Measurements from ENCODE around the gene FEV.

Gene FEV

DNA sequence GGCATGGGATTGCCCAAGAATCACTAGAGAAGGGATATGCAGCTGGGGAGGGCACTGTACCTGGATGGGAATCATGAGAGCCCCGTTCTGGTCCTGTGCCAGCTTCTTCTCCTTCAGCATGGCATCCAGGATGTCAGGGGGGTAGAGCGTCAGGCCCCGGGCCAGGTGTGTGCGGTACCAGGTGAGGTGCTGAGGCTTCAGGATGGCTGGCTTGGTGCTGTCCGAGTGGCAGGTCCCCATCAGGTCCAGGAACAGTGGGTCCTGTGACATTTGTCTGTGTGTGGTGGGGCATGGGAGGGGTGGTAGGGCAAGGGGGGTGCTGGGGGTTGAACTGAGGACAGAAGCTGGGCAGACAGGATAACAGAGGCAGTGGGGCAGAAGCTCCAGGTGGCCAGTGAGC is 43.2 kb upstream of the FEV start:
- TF ChIP-seq, protein P1, sequence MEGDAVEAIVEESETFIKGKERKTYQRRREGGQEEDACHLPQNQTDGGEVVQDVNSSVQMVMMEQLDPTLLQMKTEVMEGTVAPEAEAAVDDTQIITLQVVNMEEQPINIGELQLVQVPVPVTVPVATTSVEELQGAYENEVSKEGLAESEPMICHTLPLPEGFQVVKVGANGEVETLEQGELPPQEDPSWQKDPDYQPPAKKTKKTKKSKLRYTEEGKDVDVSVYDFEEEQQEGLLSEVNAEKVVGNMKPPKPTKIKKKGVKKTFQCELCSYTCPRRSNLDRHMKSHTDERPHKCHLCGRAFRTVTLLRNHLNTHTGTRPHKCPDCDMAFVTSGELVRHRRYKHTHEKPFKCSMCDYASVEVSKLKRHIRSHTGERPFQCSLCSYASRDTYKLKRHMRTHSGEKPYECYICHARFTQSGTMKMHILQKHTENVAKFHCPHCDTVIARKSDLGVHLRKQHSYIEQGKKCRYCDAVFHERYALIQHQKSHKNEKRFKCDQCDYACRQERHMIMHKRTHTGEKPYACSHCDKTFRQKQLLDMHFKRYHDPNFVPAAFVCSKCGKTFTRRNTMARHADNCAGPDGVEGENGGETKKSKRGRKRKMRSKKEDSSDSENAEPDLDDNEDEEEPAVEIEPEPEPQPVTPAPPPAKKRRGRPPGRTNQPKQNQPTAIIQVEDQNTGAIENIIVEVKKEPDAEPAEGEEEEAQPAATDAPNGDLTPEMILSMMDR (conservative IDR thresholded peaks at IDR 0.05), result no peak
- H3K27ac ChIP-seq, result no peak overlapping the region

DNA sequence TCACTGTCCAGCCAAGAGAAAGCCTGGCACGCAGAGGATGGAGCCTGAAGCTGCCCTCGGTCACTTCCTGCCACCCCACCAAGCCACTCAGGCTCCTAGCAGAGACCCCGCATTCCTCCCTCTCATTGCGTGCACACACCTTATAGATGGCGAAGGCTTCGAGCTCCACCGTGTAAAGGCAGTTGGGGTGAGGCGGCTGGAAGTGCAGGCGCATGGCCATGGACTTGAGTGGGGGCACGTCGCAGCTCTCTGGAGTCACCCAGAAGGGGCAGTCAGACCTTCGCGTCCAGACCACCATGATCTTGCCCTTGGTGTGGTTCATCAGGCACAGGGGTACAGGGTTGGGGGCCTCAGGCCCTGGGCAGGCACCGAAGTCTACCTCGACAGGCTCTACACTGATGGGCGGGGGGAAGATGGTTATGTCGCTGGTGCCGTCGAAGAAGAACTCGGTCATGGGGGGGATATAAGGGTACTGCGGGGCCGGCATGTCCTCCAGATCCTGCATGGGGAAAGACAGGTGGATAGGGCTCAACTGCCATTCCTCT is 42.6 kb upstream of the FEV start:
- H3K27ac ChIP-seq, result no peak overlapping the region
- TF ChIP-seq, protein P1 (conservative IDR thresholded peaks at IDR 0.05), result no peak

DNA sequence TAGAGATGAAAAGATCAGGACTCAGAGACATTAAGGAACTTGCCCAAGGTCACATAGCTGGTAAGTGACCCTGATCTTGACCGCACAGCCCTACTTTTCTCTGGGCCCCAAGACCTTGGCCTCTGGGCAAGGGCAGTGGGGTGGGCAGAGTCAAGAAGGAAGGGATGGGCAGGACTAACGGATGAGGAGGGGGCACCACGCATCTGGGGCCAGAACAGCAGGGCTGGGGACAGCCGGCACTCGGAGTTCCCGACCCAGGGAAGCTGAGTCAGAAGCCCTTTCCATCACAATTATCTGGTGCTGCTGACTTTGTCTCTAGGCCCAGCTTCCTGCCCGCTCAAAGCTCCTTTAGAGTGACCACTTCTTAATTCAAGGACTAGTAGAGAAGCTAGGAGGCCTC is 42.0 kb upstream of the FEV start:
- TF ChIP-seq, protein P1 (conservative IDR thresholded peaks at IDR 0.05), result no peak
- H3K27ac ChIP-seq, result no peak overlapping the region

DNA sequence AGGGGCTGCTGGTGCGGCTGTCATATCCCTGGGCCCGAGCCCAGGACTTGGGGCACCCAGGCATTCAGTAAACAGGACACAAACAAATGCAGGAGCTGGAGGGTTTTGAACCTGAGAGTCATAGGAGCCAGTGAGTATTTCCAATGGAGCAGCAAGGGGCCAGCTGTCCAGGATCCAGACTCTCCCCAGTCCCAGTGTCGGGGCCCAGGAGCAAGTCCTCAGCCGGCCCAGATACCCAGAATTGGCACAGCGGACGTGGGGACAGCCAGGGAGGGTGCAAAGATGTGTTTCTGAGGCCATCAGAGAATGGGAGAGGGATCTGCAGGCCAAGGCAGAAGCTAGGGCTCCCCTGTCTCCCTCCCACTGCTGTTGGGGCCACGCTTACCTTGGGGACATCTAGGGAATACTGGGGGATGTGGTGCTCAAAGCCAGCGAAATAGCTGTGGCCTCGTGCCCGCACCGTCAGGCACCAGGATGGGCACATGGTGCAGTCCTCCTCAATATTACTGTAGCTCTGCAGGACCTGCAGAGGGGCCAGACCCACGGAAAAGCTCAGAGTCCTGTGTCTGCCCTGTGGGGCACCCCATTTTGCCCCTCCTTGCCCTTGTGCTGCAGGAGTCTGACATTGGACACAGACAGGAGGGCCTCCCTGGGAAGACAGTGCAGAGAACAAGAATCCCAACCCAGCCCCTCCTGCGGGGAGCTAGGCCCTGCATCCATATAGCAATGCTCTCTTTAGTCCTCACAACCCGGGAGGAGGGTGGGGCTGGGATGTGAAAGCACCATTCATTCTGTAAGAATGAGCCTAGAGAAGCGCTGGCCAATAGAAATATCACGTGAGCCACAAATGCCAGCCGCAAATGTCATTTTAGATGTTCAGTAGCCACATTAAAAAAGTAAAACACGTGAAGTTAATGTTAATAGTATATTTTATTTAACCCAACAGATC is 40.9 kb upstream of the FEV start:
- TF ChIP-seq, protein P1 (conservative IDR thresholded peaks at IDR 0.05), result no peak
- no peak overlapping the region for H3K27ac ChIP-seq

DNA sequence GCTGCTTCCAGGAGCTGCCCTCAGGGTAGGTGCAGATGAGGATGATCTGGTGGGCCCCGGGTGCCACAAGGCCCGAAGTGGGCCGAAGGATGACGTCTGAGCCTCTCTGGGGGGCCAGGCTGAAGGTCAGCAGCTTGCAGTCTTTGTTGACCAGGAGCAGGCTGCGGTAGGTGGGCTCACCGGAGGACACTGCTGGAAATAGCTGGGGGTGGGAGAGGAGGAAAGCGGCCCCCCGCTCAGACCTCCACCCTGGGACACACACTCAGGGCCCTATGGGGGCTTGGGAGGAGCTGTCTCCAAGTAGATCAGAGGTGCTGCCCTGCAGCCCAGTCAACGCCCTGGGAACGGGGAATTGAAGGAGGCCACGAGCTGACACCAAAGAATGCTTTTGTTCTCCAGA is 39.1 kb upstream of the FEV start:
- TF ChIP-seq, protein P1 (conservative IDR thresholded peaks at IDR 0.05), result no peak
- no peak overlapping the region for H3K27ac ChIP-seq

DNA sequence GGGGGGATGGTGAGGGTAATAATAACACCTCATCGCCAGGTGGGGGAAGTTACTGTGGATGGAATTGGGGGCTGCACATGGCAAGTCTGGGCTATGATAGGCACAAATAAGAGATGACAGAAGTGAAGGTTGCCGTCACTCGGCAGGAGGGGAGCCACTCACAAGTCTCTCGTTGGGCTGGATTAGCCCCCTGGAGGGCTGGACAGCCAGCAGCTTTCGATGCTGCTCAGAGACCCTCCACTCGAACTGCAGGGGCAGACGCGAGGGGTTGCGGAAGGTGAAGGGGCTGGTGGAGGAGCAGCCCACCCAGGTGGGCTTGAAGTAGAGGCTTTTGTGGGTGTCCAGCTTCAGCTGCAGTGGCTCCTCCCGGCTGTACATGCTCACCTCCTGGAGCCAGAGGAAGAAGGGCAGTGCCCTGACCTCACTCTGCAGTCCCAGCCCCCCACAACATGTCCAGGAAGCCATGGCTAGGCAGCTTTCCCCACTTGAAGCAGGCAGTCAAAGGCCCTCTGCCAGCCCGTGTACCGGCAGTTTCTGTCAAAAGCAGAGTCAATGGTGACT is 38.1 kb upstream of the FEV start:
- TF ChIP-seq, protein P1 (conservative IDR thresholded peaks at IDR 0.05), result no peak
- no peak overlapping the region for H3K27ac ChIP-seq

DNA sequence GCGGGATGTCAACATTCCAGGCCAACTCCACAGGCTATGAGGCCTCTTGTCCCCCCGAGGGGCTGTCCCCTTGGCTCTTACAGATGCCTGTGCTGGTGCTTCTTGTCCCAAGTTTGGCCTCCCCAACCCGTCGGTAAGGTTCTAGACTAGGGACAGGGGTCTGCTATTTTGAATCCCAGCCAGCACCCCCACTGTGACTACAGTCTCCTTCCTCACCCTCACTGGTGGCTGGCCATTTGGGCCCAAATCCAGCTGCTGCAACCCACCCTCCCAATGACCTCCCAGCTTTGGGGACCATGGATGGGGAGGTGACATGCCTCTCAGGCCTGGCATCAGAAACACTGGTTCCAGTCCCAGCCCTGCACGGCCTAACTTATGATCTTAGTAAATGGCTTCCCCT is 37.6 kb upstream of the FEV start:
- TF ChIP-seq, protein P1 (conservative IDR thresholded peaks at IDR 0.05), result no peak
- no peak overlapping the region for H3K27ac ChIP-seq

Measured in VCaP (cell line).